MM.1S (cell line): ENCODE data around the gene CLCC1.

Experiments used
- CTCF ChIP-seq: fragments of 300-600 bp; sonication (generic); IDR thresholded peaks from 2 replicates; pipeline ENCODE4 v1.5.1; 2016; ENCODE audit warnings: antibody characterized with exemption, low read length, mixed read lengths
- EZH2 ChIP-seq: fragments of 300-600 bp; sonication (generic); optimal IDR thresholded peaks from 2 replicates; pipeline ENCODE3; 2017; ENCODE audit warnings: low read depth, mild to moderate bottlenecking, antibody characterized with exemption, low read length, mixed read lengths
- EZH2phosphoT487 ChIP-seq: fragments of 300-600 bp; sonication (generic); IDR thresholded peaks from 2 replicates; pipeline ENCODE4 v1.6.1; 2018; ENCODE audit warnings: antibody characterized with exemption, low read length

GRCh38 chr1:108955881-108956280, 7.4 kb downstream of the CLCC1 start:
- no peak for TF ChIP-seq CTCF
- TF ChIP-seq EZH2: no peak
- TF ChIP-seq EZH2phosphoT487: no peak
